Ovary (tissue), 9 donors: ENCODE results near the gene ATP2C1. TPM values are rescaled to one million over a fixed set of nuclear protein-coding genes. Genes with fewer than 3 reads are reported as not detected.

Experiments used
- DNase-seq, 5 donors: peaks; one replicate each; pipeline ENCODE4 v3.0.0-alpha.2; 2019 to 2020
- H3K27ac ChIP-seq, 2 donors: fragments of 200-600 bp; one replicate each; pipeline versions ENCODE4 v1.5.1 to v1.8.0; 2019 to 2022
- H3K27me3 ChIP-seq: fragments of 200-600 bp; one replicate; pipeline ENCODE4 v1.8.0; 2022
- H3K36me3 ChIP-seq: fragments of 200-600 bp; sonication (generic); one replicate; pipeline ENCODE4 v1.5.1; 2019
- H3K4me1 ChIP-seq: one replicate; pipeline ENCODE4 v1.8.1; 2013; ENCODE audit warnings: mild to moderate bottlenecking, moderate library complexity; ENCODE audit not compliant: insufficient read depth
- H3K4me3 ChIP-seq: fragments of 200-600 bp; sonication (generic); one replicate; pipeline ENCODE4 v1.5.1; 2017
- H3K9me3 ChIP-seq, 2 donors: fragments of 200-600 bp in 1 of 2; sonication (generic) in 1 of 2; one replicate each; pipeline versions ENCODE4 v1.5.1 to v1.8.1; 2013 to 2019; ENCODE audit warnings: mild to moderate bottlenecking in 1 of 2, moderate library complexity in 1 of 2
- EP300 ChIP-seq: sonication (generic); formaldehyde crosslinking; IDR thresholded peaks from one replicate; pipeline ENCODE4 v1.6.1; 2017; ENCODE audit warnings: antibody characterized with exemption
- POLR2A ChIP-seq: fragments of 450-650 bp; IDR thresholded peaks from one replicate; pipeline ENCODE4 v1.6.1; 2017; ENCODE audit warnings: antibody characterized with exemption, mild to moderate bottlenecking, moderate library complexity
- WGBS, 3 donors: extraction: QIAGEN DNeasy Blood & Tissue Kit in 1 of 3; methylation state at CpG; one replicate each; pipeline versions ENCODE4 v1.1.5 to v1.1.7; 2013 to 2017; 5-methylcytosine and 5-hydroxymethylcytosine counted together
- intact Hi-C, 4 donors: fragments of 100-400 bp; cut with DNase I; formaldehyde crosslinking; loops; one replicate each; pipeline versions ENCODE4 v1.11.0 to v1.15.1; 2022 to 2023
- polyA plus RNA-seq, 2 donors: library from polyadenylated mRNA; stranded (reverse); fragments of 200-250 nt in 1 of 2; fragments of 350-450 nt in 1 of 2; fragmentation: Illumina TruSeq in 1 of 2; extraction: RNeasy Lipid Tissue Mini Kit (QIAGEN cat#74804) in 1 of 2; gene quantifications; one replicate each; pipeline ENCODE4 v1.2.3, GENCODE V29; 2013 to 2014
- total RNA-seq, 7 donors: library from RNA; depleted of rRNA in 2 of 7; stranded (reverse); fragments of >200 nt in 2 of 7; fragmentation: NEBNext Ultra II Directional in 3 of 7; extraction: Animal tissue kit (Norgen Biotek cat#: 25700) in 3 of 7; gene quantifications; one replicate each; pipeline versions ENCODE4 v1.1.0 to v1.2.4, GENCODE V29; 2016 to 2023
- TF ChIP-seq, protein P1 (sequence below), 3 donors: fragments of 450-650 bp in 2 of 3; fragments of 200-600 bp in 1 of 3; IDR thresholded peaks; one replicate each; pipeline versions ENCODE4 v1.5.1 to v1.8.0; 2016 to 2022; ENCODE audit warnings: antibody characterized with exemption in 3 of 3, mild to moderate bottlenecking in 1 of 3
- donor health status: DM: no; HTN: no; CAD: no; lungs with moderate emphysema.
- donor health status: DM: no; HTN: no; CAD: no.
- donor health status: Bipolar disorder and iron deficiency.
- donor health status: DM: yes; HTN: yes; CAD: no.
- donor health status: DM: no; HTN: no; CAD: no.
- donor health status: DM: yes; HTN: yes; CAD: no.

ATP2C1 gene
- total and polyA plus RNA-seq, 9 donors = 27.3 to 88.4 (median 53.0) TPM

DNA sequence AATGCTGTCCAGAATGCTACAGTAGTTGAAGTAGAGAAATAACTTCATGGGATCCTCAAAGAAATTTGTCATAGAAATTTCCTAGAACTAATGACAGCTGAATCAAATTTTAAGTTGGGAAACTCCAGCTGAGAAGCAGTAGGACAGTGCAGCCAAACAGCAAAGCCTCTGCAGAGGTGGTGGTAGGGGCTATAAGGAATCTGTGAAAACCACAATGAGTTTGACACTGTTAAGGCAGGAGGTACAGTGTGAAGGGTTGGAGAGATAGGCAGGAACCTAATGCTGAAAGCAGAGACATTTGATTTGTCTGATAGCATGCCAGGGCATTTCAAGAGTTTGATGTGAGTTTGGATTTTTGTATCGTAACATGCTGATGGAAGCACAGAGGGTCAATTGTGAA is 110.7 kb downstream of the ATP2C1 start:
- WGBS, 3 donors = 98 to 100% (median 99%) methylated on average over 1 of the region's 1 CpG

DNA sequence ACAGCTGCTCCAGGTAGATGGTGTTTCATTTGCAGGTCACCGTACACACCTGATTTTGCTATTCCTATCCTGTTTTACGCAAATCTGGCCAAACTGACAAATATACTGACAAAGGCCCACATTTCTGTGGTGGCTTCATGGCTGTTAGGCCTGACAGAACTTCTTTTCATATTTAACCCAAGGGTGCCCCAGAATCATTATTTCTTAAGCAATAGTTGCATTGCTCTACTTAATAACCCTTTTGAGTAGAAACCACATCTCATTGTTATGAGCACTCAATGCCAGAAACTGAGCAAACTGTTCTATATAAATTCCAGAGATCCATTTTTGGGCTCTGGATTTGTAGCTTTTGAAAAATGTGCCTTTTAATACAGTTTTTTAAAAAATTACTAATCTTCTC is 113.4 kb downstream of the ATP2C1 start:
- no peak for TF ChIP-seq POLR2A
- TF ChIP-seq EP300 = no peak
- TF ChIP-seq, protein P1, sequence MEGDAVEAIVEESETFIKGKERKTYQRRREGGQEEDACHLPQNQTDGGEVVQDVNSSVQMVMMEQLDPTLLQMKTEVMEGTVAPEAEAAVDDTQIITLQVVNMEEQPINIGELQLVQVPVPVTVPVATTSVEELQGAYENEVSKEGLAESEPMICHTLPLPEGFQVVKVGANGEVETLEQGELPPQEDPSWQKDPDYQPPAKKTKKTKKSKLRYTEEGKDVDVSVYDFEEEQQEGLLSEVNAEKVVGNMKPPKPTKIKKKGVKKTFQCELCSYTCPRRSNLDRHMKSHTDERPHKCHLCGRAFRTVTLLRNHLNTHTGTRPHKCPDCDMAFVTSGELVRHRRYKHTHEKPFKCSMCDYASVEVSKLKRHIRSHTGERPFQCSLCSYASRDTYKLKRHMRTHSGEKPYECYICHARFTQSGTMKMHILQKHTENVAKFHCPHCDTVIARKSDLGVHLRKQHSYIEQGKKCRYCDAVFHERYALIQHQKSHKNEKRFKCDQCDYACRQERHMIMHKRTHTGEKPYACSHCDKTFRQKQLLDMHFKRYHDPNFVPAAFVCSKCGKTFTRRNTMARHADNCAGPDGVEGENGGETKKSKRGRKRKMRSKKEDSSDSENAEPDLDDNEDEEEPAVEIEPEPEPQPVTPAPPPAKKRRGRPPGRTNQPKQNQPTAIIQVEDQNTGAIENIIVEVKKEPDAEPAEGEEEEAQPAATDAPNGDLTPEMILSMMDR (IDR thresholded peaks at IDR 0.05) = no peak
- Histone ChIP-seq H3K9me3 (no peaks in the 10 kb centered on the region), H3K27me3 (no peaks in the 10 kb centered on the region), H3K36me3 (no peaks in the 10 kb centered on the region), H3K4me1 (no peaks in the 10 kb centered on the region), H3K27ac (no peak overlapping the region), H3K4me3 (no peak overlapping the region)
- intact Hi-C loops = no loop called here
- 95 to 100% (median 97%) methylated on average over 2 of the region's 2 CpGs for WGBS, 3 donors
- DNase-seq = no peak

More for the DNA sequence above, 110.7 kb downstream of the ATP2C1 start:
- DNase-seq = no peak
- no peak overlapping the region for H3K27ac ChIP-seq
- intact Hi-C loops = no loop called here
- no peaks in the 10 kb centered on the region for H3K27me3 ChIP-seq
- H3K36me3 ChIP-seq = no peaks in the 10 kb centered on the region
- no peak overlapping the region for H3K4me3 ChIP-seq
- no peaks in the 10 kb centered on the region for H3K4me1 ChIP-seq
- no peaks in the 10 kb centered on the region for H3K9me3 ChIP-seq
- TF ChIP-seq, protein P1 (IDR thresholded peaks at IDR 0.05) = no peak
- TF ChIP-seq POLR2A = no peak
- no peak for TF ChIP-seq EP300

DNA sequence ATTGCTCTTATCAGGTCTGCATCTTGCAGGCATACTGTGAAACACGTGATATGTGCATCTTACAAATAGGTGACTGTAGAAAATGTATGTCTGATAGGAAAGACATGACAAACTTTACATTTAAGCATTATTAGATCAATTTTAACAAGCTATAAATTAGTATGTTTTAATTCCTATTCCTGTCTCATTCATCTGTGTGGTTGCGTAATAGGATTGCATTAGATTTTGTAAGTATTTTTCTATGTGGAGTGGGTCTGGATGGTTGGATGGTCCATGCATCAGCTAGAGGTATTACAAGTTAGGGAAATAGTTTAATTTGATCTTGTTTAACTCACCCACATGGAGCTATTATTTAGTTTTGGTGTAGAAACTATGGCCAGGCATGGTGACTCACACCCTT is 113.9 kb downstream of the ATP2C1 start:
- DNase-seq = no peak
- no peaks in the 10 kb centered on the region for H3K36me3 ChIP-seq
- H3K4me3 ChIP-seq = no peak overlapping the region
- H3K27ac ChIP-seq = no peak overlapping the region
- H3K9me3 ChIP-seq = no peaks in the 10 kb centered on the region
- 98 to 99% (median 99%) methylated on average over 2 of the region's 2 CpGs for WGBS, 3 donors
- no peaks in the 10 kb centered on the region for H3K27me3 ChIP-seq
- intact Hi-C loops = no loop called here
- no peaks in the 10 kb centered on the region for H3K4me1 ChIP-seq
- TF ChIP-seq POLR2A (no peak), EP300 (no peak)
- TF ChIP-seq, protein P1 (IDR thresholded peaks at IDR 0.05) = no peak

DNA sequence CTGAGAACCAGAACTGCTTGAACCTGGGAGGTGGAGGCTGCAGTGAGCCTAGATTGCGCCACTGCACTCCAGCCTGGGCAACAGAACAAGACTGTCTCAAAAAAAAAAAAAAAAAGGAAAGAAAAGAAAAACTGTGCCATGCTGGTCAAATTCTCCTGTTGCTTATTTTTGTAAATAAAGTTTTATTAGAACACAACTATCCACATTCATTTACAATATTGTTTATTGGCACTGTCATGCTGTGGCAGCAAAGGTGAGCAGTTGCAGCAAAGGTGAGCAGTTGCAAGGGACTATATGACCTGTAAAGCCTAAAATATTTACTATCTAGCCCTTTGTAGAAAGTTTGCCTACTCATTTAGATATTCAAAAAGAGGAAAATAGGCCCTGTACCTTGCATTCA is 114.4 kb downstream of the ATP2C1 start:
- no peaks in the 10 kb centered on the region for H3K36me3 ChIP-seq
- H3K27me3 ChIP-seq = no peaks in the 10 kb centered on the region
- WGBS, 3 donors = 93 to 100% (median 100%) methylated on average over 1 of the region's 1 CpG
- no peak overlapping the region for H3K4me3 ChIP-seq
- intact Hi-C loops = no loop called here
- H3K27ac ChIP-seq = no peak overlapping the region
- no peak for TF ChIP-seq POLR2A
- TF ChIP-seq EP300 = no peak
- TF ChIP-seq, protein P1 (IDR thresholded peaks at IDR 0.05) = no peak
- DNase-seq = no peak
- H3K9me3 ChIP-seq = no peaks in the 10 kb centered on the region
- no peaks in the 10 kb centered on the region for H3K4me1 ChIP-seq
